ENCODE data around the gene LIMS2. TPM values are rescaled to one million over a fixed set of nuclear protein-coding genes. Genes with fewer than 3 reads are reported as not detected.

The LIMS2 gene
- total and polyA plus RNA-seq, 2 experiments from 2014 or later: 1.6 to 3.5 TPM

GRCh38 chr2:127622561-127623387 lies 52.6 kb downstream of the LIMS2 start:
- no peak overlapping the region for H2AFZ ChIP-seq
- no peak overlapping the region for H3K4me3 ChIP-seq
- no peak overlapping the region for H3K27ac Mint-ChIP-seq
- no peak for ATAC-seq
- H4K20me1 ChIP-seq (replicated peaks; ENCODE audit: insufficient read depth): no peaks in the 10 kb centered on the region
- no peak overlapping the region for H3K4me3 Mint-ChIP-seq
- no peak for TF ChIP-seq JUNB (IDR thresholded peaks at IDR 0.05; ENCODE audit: unreplicated experiment)
- no peak for TF ChIP-seq NANOG (IDR thresholded peaks at IDR 0.05; ENCODE audit: borderline replicate concordance)
- TF ChIP-seq ETS1 (IDR thresholded peaks at IDR 0.05): no peak
- TF ChIP-seq CTCF (conservative IDR thresholded peaks at IDR 0.05; ENCODE audit: low read depth in 2 of 2): no peak
- TF ChIP-seq ZNF114 (CRISPR knock-in tag; IDR thresholded peaks at IDR 0.05): no peak
- TF ChIP-seq EZH2phosphoT487 (IDR thresholded peaks at IDR 0.05; ENCODE audit: unreplicated experiment): no peak
- TF ChIP-seq POLR2AphosphoS5 (IDR thresholded peaks at IDR 0.05; ENCODE audit: low read depth): no peak
- no peak for TF ChIP-seq ZNF331 (CRISPR knock-in tag; IDR thresholded peaks at IDR 0.05; ENCODE audit: low read depth)
- TF ChIP-seq ZNF462 (CRISPR knock-in tag; IDR thresholded peaks at IDR 0.05): no peak
- TF ChIP-seq STAT1 (IDR thresholded peaks at IDR 0.05; ENCODE audit: unreplicated experiment): no peak
- TF ChIP-seq EZH2 (IDR thresholded peaks at IDR 0.05; ENCODE audit: low read depth, unreplicated experiment): no peak
- no peak for TF ChIP-seq REST (IDR thresholded peaks at IDR 0.05; ENCODE audit: unreplicated experiment)
- no peak for TF ChIP-seq CREB1 (CRISPR knock-in tag; IDR thresholded peaks at IDR 0.05; ENCODE audit: low read depth)
- H3K9me2 ChIP-seq (ENCODE audit: insufficient read depth): no peaks in the 10 kb centered on the region
- no peaks in the 10 kb centered on the region for H3K36me3 Mint-ChIP-seq (ENCODE audit: low read depth)
- H3F3A ChIP-seq (replicated peaks; ENCODE audit: low read depth): no peaks in the 10 kb centered on the region
- no peaks in the 10 kb centered on the region for H3K27me3 ChIP-seq (ENCODE audit: insufficient read depth)
- no peak for DNase-seq (ENCODE audit: low spot score)
- no peaks in the 10 kb centered on the region for H3K9me3 Mint-ChIP-seq
- H3K27ac ChIP-seq (ENCODE audit: low read depth): no peak overlapping the region
- H3K4me1 Mint-ChIP-seq: peaks cover 3% of the 10 kb centered on the region; the same call in 2 of the 3 replicates
- H3K36me3 ChIP-seq (ENCODE audit: insufficient read depth): no peaks in the 10 kb centered on the region
- peaks cover 2% of the 10 kb centered on the region for H3K27me3 Mint-ChIP-seq (ENCODE audit: insufficient read depth, low read depth, poor library complexity)
- no peak overlapping the region for H3K4me2 ChIP-seq
- H3K79me2 ChIP-seq (replicated peaks; ENCODE audit: insufficient read depth): no peaks in the 10 kb centered on the region
- H3K4me1 ChIP-seq (ENCODE audit: insufficient read depth): no peaks in the 10 kb centered on the region
